Measurements from ENCODE around the gene PCBP1.

DNA sequence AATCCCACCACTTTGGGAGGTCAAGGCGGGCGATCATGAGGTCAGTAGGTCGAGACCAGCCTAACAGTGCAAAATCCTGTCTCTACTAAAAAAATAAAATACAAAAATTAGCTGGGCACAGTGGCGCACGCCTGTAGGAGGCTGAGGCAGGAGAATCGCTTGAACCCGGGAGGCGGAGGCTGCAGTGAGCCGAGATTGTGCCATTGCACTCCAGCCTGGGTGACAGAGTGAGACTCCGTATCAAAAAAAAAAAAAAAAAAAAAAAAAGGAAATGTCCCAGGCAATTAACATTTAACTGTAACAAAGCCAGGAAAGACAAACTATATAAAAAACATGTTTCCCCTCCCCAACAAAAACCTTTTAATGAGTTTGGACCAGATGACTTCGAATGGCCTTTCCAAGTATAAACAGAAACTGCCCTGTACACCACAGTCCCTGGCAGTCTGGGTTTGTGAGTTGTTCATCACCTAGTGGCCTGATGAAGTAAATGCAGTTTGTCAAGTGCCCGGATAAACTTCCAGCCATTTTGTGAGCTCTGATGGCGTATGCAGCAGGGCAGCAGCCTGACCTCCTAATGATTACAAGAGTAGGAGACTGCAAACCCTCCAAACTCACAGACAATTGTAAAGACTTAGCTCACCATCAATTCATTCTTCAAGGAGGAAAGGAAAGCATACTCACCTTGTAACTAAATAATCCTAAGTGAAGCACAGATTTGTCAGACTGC is 16.6 kb upstream of the PCBP1 start:
- TF ChIP-seq CTCF (IDR thresholded peaks at IDR 0.05), result peak; percentile 77 to 93 (median 89)
- TF ChIP-seq POLR2A (IDR thresholded peaks at IDR 0.05), result peak in 1 of 4 donors; percentile 15
- TF ChIP-seq POLR2AphosphoS5 (IDR thresholded peaks at IDR 0.05), result peak; percentile 29 to 36

Data from upper lobe of left lung (tissue), 4 donors.